Immature natural killer cell (primary cell): Measurements from ENCODE around the gene TSSK1B. TPM values are rescaled to one million over a fixed set of nuclear protein-coding genes. Genes with fewer than 3 reads are reported as not detected.

Experiments
- DNase-seq, 3 donors: peaks; one replicate each; pipeline ENCODE4 v3.0.0; 2022; ENCODE audit warnings: mixed read lengths in 1 of 3
- H3K27ac Mint-ChIP-seq, 6 donors: one replicate each; pipeline ENCODE4 v1.8.0; 2020; ENCODE audit warnings: mixed read lengths in 6 of 6, mild to moderate bottlenecking in 5 of 6, inconsistent platforms in 4 of 6, moderate library complexity in 3 of 6
- H3K27me3 Mint-ChIP-seq, 3 donors: one replicate each; pipeline ENCODE4 v1.8.0; 2020 to 2021; ENCODE audit warnings: low read depth in 3 of 3, mild to moderate bottlenecking in 3 of 3, mixed read lengths in 3 of 3, moderate library complexity in 3 of 3, inconsistent platforms in 1 of 3
- H3K36me3 Mint-ChIP-seq, 3 donors: one replicate each; pipeline ENCODE4 v1.8.0; 2020; ENCODE audit warnings: mixed read lengths in 3 of 3, inconsistent platforms in 2 of 3, mild to moderate bottlenecking in 2 of 3
- H3K4me1 Mint-ChIP-seq, 2 donors: one replicate each; pipeline ENCODE4 v1.8.0; 2020; ENCODE audit warnings: inconsistent platforms in 2 of 2, mild to moderate bottlenecking in 2 of 2, mixed read lengths in 2 of 2, moderate library complexity in 1 of 2
- H3K4me3 Mint-ChIP-seq, 5 donors: one replicate each; pipeline ENCODE4 v1.8.0; 2020; ENCODE audit warnings: mild to moderate bottlenecking in 5 of 5, mixed read lengths in 5 of 5, inconsistent platforms in 3 of 5, moderate library complexity in 3 of 5
- H3K9me3 Mint-ChIP-seq, 6 donors: one replicate each; pipeline ENCODE4 v1.8.0; 2020; ENCODE audit warnings: mild to moderate bottlenecking in 6 of 6, mixed read lengths in 6 of 6, inconsistent platforms in 4 of 6, moderate library complexity in 3 of 6
- polyA plus RNA-seq, 3 donors: library from polyadenylated mRNA; unstranded; fragments of 300-500 nt; fragmentation: Illumina TruSeq; gene quantifications; one replicate each; pipeline ENCODE4 v1.2.3, GENCODE V29; 2021

Gene TSSK1B
- polyA plus RNA-seq, 3 donors from 2014 or later, result not detected

DNA sequence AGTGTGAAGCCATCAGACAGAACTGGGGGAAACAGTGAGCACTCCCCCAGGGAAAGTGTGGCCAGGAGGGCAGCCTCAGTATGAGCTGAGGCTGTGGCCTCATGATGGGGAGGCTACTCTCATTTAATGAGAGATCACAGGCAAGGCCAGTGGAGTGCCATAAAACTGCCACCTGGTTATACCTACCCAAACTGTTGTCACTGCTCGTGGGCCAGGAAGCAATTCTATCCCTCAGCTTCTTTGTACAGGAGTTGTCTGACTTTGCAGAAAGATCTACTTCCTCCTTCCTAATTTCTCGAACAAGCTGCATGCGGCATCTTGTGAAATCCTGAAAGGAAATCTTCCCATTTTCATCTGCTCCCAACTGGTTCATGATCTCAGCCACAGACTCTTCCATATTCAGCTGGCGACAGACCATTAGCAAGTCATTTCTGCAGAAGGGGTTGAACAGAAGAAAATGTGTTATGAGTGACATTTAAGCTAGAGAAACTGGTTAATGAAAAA lies 50.0 kb downstream of the TSSK1B start:
- H3K4me1 Mint-ChIP-seq, result no peaks in the 10 kb centered on the region
- no peak overlapping the region for H3K27ac Mint-ChIP-seq
- H3K9me3 Mint-ChIP-seq, result no peaks in the 10 kb centered on the region
- H3K27me3 Mint-ChIP-seq, result peaks cover 5 to 13% (median 11%) of the 10 kb centered on the region in 3 donors
- H3K4me3 Mint-ChIP-seq, result no peak overlapping the region
- DNase-seq, result no peak
- no peaks in the 10 kb centered on the region for H3K36me3 Mint-ChIP-seq

DNA sequence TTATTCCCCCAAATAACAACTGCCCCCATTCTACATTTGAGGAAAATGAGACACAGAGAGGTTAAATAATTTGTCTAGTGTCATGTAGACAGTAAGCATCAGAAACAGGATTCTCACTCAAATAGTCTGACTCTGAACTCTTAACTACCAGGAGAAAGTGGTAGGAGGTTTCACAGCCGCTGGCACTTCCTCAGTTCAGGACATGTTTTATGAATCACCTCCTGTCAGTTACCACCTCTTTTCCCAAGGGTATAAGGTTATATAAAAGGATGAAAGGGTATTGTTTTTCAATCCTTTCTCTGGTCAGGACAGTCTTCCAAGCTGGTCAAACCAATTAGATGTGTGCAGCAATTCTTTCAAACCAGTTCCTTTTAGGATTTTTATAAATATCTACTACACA lies 52.1 kb downstream of the TSSK1B start:
- H3K4me1 Mint-ChIP-seq, result peaks cover 16% of the 10 kb centered on the region in 2 donors
- H3K4me3 Mint-ChIP-seq, result no peak overlapping the region
- no peak for DNase-seq
- no peaks in the 10 kb centered on the region for H3K9me3 Mint-ChIP-seq
- peaks cover 5 to 11% (median 8%) of the 10 kb centered on the region in 3 donors for H3K27me3 Mint-ChIP-seq
- H3K27ac Mint-ChIP-seq, result no peak overlapping the region
- H3K36me3 Mint-ChIP-seq, result no peaks in the 10 kb centered on the region

Other genes starting within 250 kb of the TSSK1B start
- gene MCC, start 53.5 kb upstream of the TSSK1B start, polyA plus RNA-seq, result 1 to 10 TPM in 1 of 3 donors, under 1 TPM in 2; 0.53 to 1.2 (median 0.63) TPM
- gene YTHDC2, start 78.7 kb upstream of the TSSK1B start, polyA plus RNA-seq, result 10 to 100 TPM in 1 of 3 donors, 1 to 10 TPM in 2; 3.9 to 11.3 (median 7.3) TPM